Measurements from ENCODE around the gene VTN.

The VTN gene

GRCh38 chr17:28407130-28407973 lies 37.2 kb upstream of the VTN start:
- TF ChIP-seq CTCF (conservative IDR thresholded peaks at IDR 0.05; ENCODE audit: low read depth, low read length), result peak; percentile 30
- H3K4me3 ChIP-seq (ENCODE audit: low read length), result no peak overlapping the region
- no peak for DNase-seq (ENCODE audit: low read depth)

- H3K4me3 ChIP-seq (ENCODE audit: low read length), result peak overlapping the region; percentile 60
- no peak for TF ChIP-seq CTCF (conservative IDR thresholded peaks at IDR 0.05; ENCODE audit: low read depth, low read length)
- DNase-seq (ENCODE audit: low read depth), result no peak
Observed at GRCh38 chr17:28406473-28406814, 36.3 kb upstream of the VTN start.

GRCh38 chr17:28405632-28406472 lies 35.7 kb upstream of the VTN start, which contains the start of gene SLC46A1:
TSS of gene SLC46A1 (minus strand) at chr17:28406212. CDS start at chr17:28406114, 98 bp downstream.
- no peak for DNase-seq (ENCODE audit: low read depth)
- no peak for TF ChIP-seq CTCF (conservative IDR thresholded peaks at IDR 0.05; ENCODE audit: low read depth, low read length)
- peak within 1 kb of the TSS; percentile 60 for H3K4me3 ChIP-seq (ENCODE audit: low read length)

- DNase-seq (ENCODE audit: low read depth), result no peak
- H3K4me3 ChIP-seq (ENCODE audit: low read length), result peak overlapping the region; percentile 60
- TF ChIP-seq CTCF (conservative IDR thresholded peaks at IDR 0.05; ENCODE audit: low read depth, low read length), result no peak
Observed at GRCh38 chr17:28404812-28405570, 34.9 kb upstream of the VTN start.

GRCh38 chr17:28404461-28404811 lies 34.3 kb upstream of the VTN start:
- H3K4me3 ChIP-seq (ENCODE audit: low read length), result no peak overlapping the region
- no peak for TF ChIP-seq CTCF (conservative IDR thresholded peaks at IDR 0.05; ENCODE audit: low read depth, low read length)
- no peak for DNase-seq (ENCODE audit: low read depth)

GRCh38 chr17:28404007-28404406 lies 33.9 kb upstream of the VTN start:
- TF ChIP-seq CTCF (conservative IDR thresholded peaks at IDR 0.05; ENCODE audit: low read depth, low read length), result no peak
- H3K4me3 ChIP-seq (ENCODE audit: low read length), result no peak overlapping the region
- DNase-seq (ENCODE audit: low read depth), result peak; percentile 18
